ENCODE data around the gene RARRES1.

DNA sequence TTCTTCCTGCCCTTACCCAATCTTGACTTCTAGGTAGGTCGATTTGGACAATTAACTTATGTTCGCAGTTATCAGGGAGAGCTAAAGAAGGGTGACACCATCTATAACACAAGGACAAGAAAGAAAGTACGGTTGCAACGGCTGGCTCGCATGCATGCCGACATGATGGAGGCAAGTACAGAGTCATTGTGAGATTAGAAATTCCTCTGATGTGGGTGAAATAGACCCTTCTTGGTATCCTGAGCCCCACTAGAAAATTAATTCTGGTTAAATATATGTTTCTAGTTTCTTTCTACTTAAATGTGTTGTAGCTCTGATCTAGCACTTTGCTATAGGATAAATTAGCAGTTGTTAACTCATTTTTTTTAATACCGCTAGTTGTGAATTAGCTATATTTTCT lies 73.4 kb downstream of the RARRES1 start:
- TF ChIP-seq POLR2A (IDR thresholded peaks at IDR 0.05) (no peak), CTCF (IDR thresholded peaks at IDR 0.05) (no peak)

All from breast epithelium (tissue), 3 donors.